AG04449 (cell line): ENCODE measurements around the gene LLGL1.

ENCODE experiments used
- CTCF ChIA-PET: fragments of 350-600 bp; formaldehyde crosslinking; extraction: SDS; loops from one replicate; lab custom pipeline; 2021; ENCODE audit warnings: antibody characterized with exemption; lab: Yijun Ruan, JAX
- POLR2A ChIA-PET: fragments of 400-600, 350-600 bp; formaldehyde crosslinking; extraction: SDS; loops from one replicate; lab custom pipeline; 2020; ENCODE audit warnings: antibody characterized with exemption, inconsistent platforms; lab: Yijun Ruan, JAX
- DNase-seq: peaks from one replicate; pipeline ENCODE4 v3.0.0-alpha.2; 2010; ENCODE audit warnings: low read depth, low spot score
- H3K4me3 ChIP-seq: 2 replicates; pipeline ENCODE4 v1.5.1; 2011; ENCODE audit warnings: low read depth, mild to moderate bottlenecking, control low read depth, low read length
- CTCF ChIP-seq: IDR thresholded peaks from one replicate; pipeline ENCODE4 v1.5.1; 2011; ENCODE audit warnings: mild to moderate bottlenecking, moderate library complexity, low read length, control low read depth, inconsistent platforms; ENCODE audit not compliant: insufficient read depth; ENCODE audit errors: missing control alignments

LLGL1 gene

GRCh38 chr17:18185391-18185790, 40.0 kb upstream of the LLGL1 start:
- POLR2A ChIA-PET = interaction anchor here (0.9 kb wide), 1 partner anchor 18 kb away, joined by 4 read pairs; no protein-coding TSS in a partner anchor
- peak overlapping the region; percentile 89 for H3K4me3 ChIP-seq
- DNase-seq = no peak
- TF ChIP-seq CTCF = no peak
- CTCF ChIA-PET = interaction anchor here (0.8 to 1.6 kb wide), 5 partner anchors 12 to 94 kb away, joined by 3 to 5 read pairs (median 3); no protein-coding TSS in a partner anchor

GRCh38 chr17:18185832-18186626, 39.4 kb upstream of the LLGL1 start:
- peak overlapping the region; percentile 89 for H3K4me3 ChIP-seq
- ChIA-PET POLR2A (interaction anchor here (0.9 kb wide), 1 partner anchor 17 kb away, joined by 4 read pairs; no protein-coding TSS in a partner anchor), CTCF (interaction anchor here (0.6 to 1.6 kb wide), 5 partner anchors 11 to 1744 kb away, joined by 3 to 5 read pairs (median 4); no protein-coding TSS in a partner anchor)
- no peak for TF ChIP-seq CTCF
- no peak for DNase-seq

- no peak for TF ChIP-seq CTCF
- peak overlapping the region; percentile 89 for H3K4me3 ChIP-seq
- ChIA-PET CTCF (interaction anchor here (1.0 to 1.6 kb wide), 3 partner anchors 11 to 29 kb away, joined by 3 to 5 read pairs (median 4); no protein-coding TSS in a partner anchor), POLR2A (no interaction called here)
- DNase-seq = no peak
Observed at GRCh38 chr17:18186627-18186982, 38.8 kb upstream of the LLGL1 start.

GRCh38 chr17:18187226-18187625, 38.2 kb upstream of the LLGL1 start:
- DNase-seq = no peak
- TF ChIP-seq CTCF = no peak
- peak overlapping the region; percentile 89 for H3K4me3 ChIP-seq
- ChIA-PET CTCF (no interaction called here), POLR2A (no interaction called here)

GRCh38 chr17:18187821-18188761, 37.3 kb upstream of the LLGL1 start:
- no peak for TF ChIP-seq CTCF
- DNase-seq = no peak
- ChIA-PET CTCF (interaction anchor here (1.0 to 1.8 kb wide), 6 partner anchors 23 to 50 kb away, joined by 3 to 5 read pairs (median 4); no protein-coding TSS in a partner anchor), POLR2A (interaction anchor here (1.1 kb wide), 1 partner anchor 10 kb away, joined by 8 read pairs; no protein-coding TSS in a partner anchor)
- H3K4me3 ChIP-seq = peak overlapping the region; percentile 89
